SH-SY5Y (cell line): ENCODE results near the gene CTSD.

ENCODE experiments used
- GATA2 ChIP-seq: IDR thresholded peaks from 2 replicates; pipeline ENCODE4 v1.6.1; 2011; ENCODE audit warnings: mild to moderate bottlenecking, low read depth, low read length
- GATA3 ChIP-seq: IDR thresholded peaks from 2 replicates; pipeline ENCODE4 v1.6.1; 2011; ENCODE audit warnings: low read depth, mild to moderate bottlenecking, low read length, moderate library complexity

DNA sequence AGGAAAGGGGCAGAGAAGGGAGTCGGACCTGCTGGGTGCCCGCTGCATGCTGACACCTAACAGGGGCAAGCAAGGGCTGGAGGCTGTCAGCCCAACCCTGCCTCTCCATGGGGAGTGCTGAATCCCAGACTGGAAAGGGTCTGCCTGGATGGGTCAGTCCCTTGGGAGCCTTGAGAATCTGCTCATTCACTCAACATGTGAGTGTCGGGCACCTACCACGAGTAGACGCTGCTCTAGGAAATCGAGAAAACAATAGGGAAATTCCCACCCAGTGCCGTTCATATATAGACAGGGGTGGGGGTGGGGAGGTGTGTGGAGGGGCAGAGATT is 4.4 kb upstream of the CTSD start:
- TF ChIP-seq GATA3 (no peak), GATA2 (no peak)
